GM23338 (cell line): ENCODE measurements around the gene C10orf90. TPM values are rescaled to one million over a fixed set of nuclear protein-coding genes. Genes with fewer than 3 reads are reported as not detected.

Source experiments
- ATAC-seq: fragments of 200-7000 bp; cut with Tn5 transposase; 3 replicates; pipeline ENCODE4 v1.9.1; 2020
- DNase-seq: peaks from one replicate; pipeline ENCODE4 v3.0.0-alpha.2; 2015; ENCODE audit warnings: low spot score
- H2AFZ ChIP-seq: fragments of 200-600 bp; sonication (generic); 2 replicates; pipeline ENCODE4 v1.8.0; 2016; ENCODE audit warnings: antibody characterized with exemption, mild to moderate bottlenecking, moderate library complexity
- H3F3A ChIP-seq: fragments of 200-600 bp; sonication (generic); replicated peaks from 2 replicates; pipeline ENCODE4 v1.8.0; 2017; ENCODE audit warnings: antibody characterized with exemption, mixed run types, low read depth
- H3K27ac ChIP-seq: fragments of 200-600 bp; sonication (generic); 2 replicates; pipeline ENCODE4 v1.6.1; 2016; ENCODE audit warnings: low read depth
- H3K27me3 ChIP-seq: fragments of 200-600 bp; sonication (generic); 2 replicates; pipeline ENCODE4 v1.8.0; 2016; ENCODE audit warnings: mild to moderate bottlenecking, mixed run types, moderate library complexity; ENCODE audit not compliant: insufficient read depth
- H3K36me3 ChIP-seq: fragments of 200-600 bp; sonication (generic); 2 replicates; pipeline ENCODE4 v1.8.0; 2016; ENCODE audit warnings: mild to moderate bottlenecking; ENCODE audit not compliant: insufficient read depth
- H3K4me1 ChIP-seq: fragments of 200-600 bp; sonication (generic); 2 replicates; pipeline ENCODE4 v1.8.0; 2016; ENCODE audit warnings: mild to moderate bottlenecking, moderate library complexity; ENCODE audit not compliant: insufficient read depth
- H3K4me2 ChIP-seq: fragments of 200-600 bp; sonication (generic); 2 replicates; pipeline ENCODE4 v1.7.1; 2017; ENCODE audit warnings: mixed run types
- H3K4me3 ChIP-seq: fragments of 200-600 bp; sonication (generic); 2 replicates; pipeline ENCODE4 v1.6.1; 2016; ENCODE audit warnings: mixed run types
- H3K79me2 ChIP-seq: fragments of 200-600 bp; sonication (generic); replicated peaks from 2 replicates; pipeline ENCODE4 v1.8.0; 2017; ENCODE audit warnings: mild to moderate bottlenecking; ENCODE audit not compliant: insufficient read depth
- H3K9me2 ChIP-seq: fragments of 200-600 bp; sonication (generic); 2 replicates; pipeline ENCODE4 v1.8.0; 2017; ENCODE audit not compliant: insufficient read depth
- H4K20me1 ChIP-seq: fragments of 200-600 bp; sonication (generic); replicated peaks from 2 replicates; pipeline ENCODE4 v1.8.0; 2017; ENCODE audit warnings: mild to moderate bottlenecking; ENCODE audit not compliant: insufficient read depth
- H3K27ac Mint-ChIP-seq: 2 replicates; pipeline ENCODE4 v1.8.0; 2020; ENCODE audit warnings: inconsistent platforms, mild to moderate bottlenecking, moderate library complexity, mixed read lengths
- H3K27me3 Mint-ChIP-seq: 3 replicates; pipeline ENCODE4 v1.8.0; 2022; ENCODE audit warnings: low read depth, mild to moderate bottlenecking, moderate library complexity, mixed read lengths, inconsistent platforms; ENCODE audit not compliant: insufficient read depth, poor library complexity
- H3K36me3 Mint-ChIP-seq: 3 replicates; pipeline ENCODE4 v1.8.0; 2021; ENCODE audit warnings: low read depth, mild to moderate bottlenecking, inconsistent platforms, moderate library complexity, mixed read lengths
- H3K4me1 Mint-ChIP-seq: 3 replicates; pipeline ENCODE4 v1.8.0; 2020; ENCODE audit warnings: mild to moderate bottlenecking, inconsistent platforms, mixed read lengths
- H3K4me3 Mint-ChIP-seq: 3 replicates; pipeline ENCODE4 v1.8.0; 2021; ENCODE audit warnings: moderate library complexity, mild to moderate bottlenecking, inconsistent platforms, mixed read lengths
- H3K9me3 Mint-ChIP-seq: 3 replicates; pipeline ENCODE4 v1.8.0; 2020; ENCODE audit warnings: moderate library complexity, mild to moderate bottlenecking, inconsistent platforms, mixed read lengths
- CREB1 ChIP-seq: fragments of 250-450 bp; sonication (Bioruptor Pico); IDR thresholded peaks from 2 replicates; pipeline ENCODE4 v1.5.0; 2020; ENCODE audit warnings: low read depth, mild to moderate bottlenecking, moderate library complexity
- CTCF ChIP-seq, 2 experiments: fragments of 200-600 bp in 1 of 2; sonication (generic) in 1 of 2; conservative IDR thresholded peaks; 2 replicates each; pipeline versions ENCODE4 v1.5.1 to v1.6.1; 2016 to 2017; ENCODE audit warnings: antibody characterized with exemption in 2 of 2, low read depth in 2 of 2, mild to moderate bottlenecking in 2 of 2, moderate library complexity in 1 of 2
- EZH2phosphoT487 ChIP-seq: fragments of 200-600 bp; sonication (generic); IDR thresholded peaks from one replicate; pipeline ENCODE4 v1.8.1; 2018; ENCODE audit warnings: antibody characterized with exemption; ENCODE audit not compliant: unreplicated experiment
- POLR2AphosphoS5 ChIP-seq: IDR thresholded peaks from 2 replicates; pipeline ENCODE4 v1.6.1; 2016; ENCODE audit warnings: antibody characterized with exemption, low read depth
- ZNF462 ChIP-seq: fragments of 250-450 bp; sonication (Bioruptor Pico); IDR thresholded peaks from 2 replicates; pipeline ENCODE4 v1.5.0; 2020; ENCODE audit warnings: mild to moderate bottlenecking, moderate library complexity
- polyA plus RNA-seq: library from polyadenylated mRNA; unstranded; fragments of >200 nt; fragmentation: Nextera tagmentation; extraction: Ambion mirVana; gene quantifications from 2 replicates; pipeline ENCODE4 v1.2.1, GENCODE V29; 2016
- total RNA-seq: library from RNA; depleted of rRNA; stranded (reverse); fragments of >200 nt; shearing (Covaris generic); gene quantifications from 2 replicates; pipeline ENCODE4 v1.2.3, GENCODE V29; 2014

The C10orf90 gene
- total and polyA plus RNA-seq, 2 experiments from 2014 or later: 0.76 to 0.97 TPM

DNA sequence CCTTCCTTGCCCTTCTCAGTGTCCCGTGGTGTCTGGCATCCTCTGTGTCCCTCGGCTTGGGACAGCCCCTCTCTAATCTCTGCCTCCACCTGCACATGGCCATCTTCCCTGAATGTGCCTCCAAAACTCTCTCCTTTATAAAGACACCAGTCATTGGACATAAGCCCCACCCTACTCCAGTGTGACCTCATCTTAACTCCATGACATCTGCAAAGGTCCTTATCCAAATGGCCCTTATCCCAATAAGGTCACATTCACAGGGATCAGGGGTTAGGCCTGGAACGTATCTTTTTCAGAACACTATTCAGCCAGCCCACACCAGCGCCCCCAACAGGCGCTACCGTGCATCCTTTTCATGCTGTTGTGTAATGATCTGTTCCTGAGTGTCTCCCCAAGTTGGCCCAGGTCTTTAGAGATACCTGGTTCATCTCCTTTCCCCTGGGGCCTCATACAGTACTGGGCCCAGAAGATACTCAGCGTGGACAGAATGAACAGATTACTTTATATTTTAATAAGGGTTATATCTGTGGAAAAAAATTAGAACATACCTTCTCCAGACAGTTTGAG lies 149.7 kb downstream of the C10orf90 start:
- H2AFZ ChIP-seq: no peak overlapping the region
- TF ChIP-seq CTCF (conservative IDR thresholded peaks at IDR 0.05; ENCODE audit: low read depth in 2 of 2): peak; percentile 10 to 24; a peak in 1 of 4 replicates
- no peak for TF ChIP-seq POLR2AphosphoS5
- no peak overlapping the region for H3K4me2 ChIP-seq
- H3K4me3 ChIP-seq: no peak overlapping the region
- H3K36me3 ChIP-seq: no peaks in the 10 kb centered on the region
- no peaks in the 10 kb centered on the region for H3K9me2 ChIP-seq
- no peak overlapping the region for H3K27ac ChIP-seq
- no peaks in the 10 kb centered on the region for H3K4me1 ChIP-seq
- H3K27me3 Mint-ChIP-seq: peaks cover under 1% of the 10 kb centered on the region
- DNase-seq (no peak), ATAC-seq (no peak)
- no peaks in the 10 kb centered on the region for H3K9me3 Mint-ChIP-seq
- H4K20me1 ChIP-seq: no peaks in the 10 kb centered on the region
- no peak overlapping the region for H3K27ac Mint-ChIP-seq
- no peaks in the 10 kb centered on the region for H3K27me3 ChIP-seq
- H3K79me2 ChIP-seq: no peaks in the 10 kb centered on the region
- H3K36me3 Mint-ChIP-seq: no peaks in the 10 kb centered on the region
- H3K4me1 Mint-ChIP-seq: no peaks in the 10 kb centered on the region
- no peaks in the 10 kb centered on the region for H3F3A ChIP-seq
- no peak overlapping the region for H3K4me3 Mint-ChIP-seq

DNA sequence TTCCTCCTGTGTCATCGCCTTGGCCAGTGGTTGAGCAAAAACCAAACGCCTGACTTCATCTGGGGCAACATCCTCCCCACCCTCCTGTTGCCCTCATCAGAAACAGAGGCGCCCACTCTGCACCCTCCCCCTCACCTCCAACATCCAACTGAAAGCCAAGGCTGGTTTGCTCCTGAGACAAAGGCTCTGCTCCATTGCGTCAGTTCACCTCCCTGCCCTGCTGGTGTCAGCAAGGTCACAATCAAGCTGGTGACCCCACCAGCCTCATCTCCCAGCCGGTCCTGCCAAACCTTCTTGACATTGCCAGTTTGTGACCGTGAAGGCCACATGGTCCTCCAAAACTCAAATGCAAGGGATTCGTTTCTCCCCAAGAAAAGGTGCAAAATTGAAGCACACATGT lies 150.5 kb downstream of the C10orf90 start:
- H3K27ac ChIP-seq: no peak overlapping the region
- no peaks in the 10 kb centered on the region for H4K20me1 ChIP-seq
- H3K36me3 Mint-ChIP-seq: no peaks in the 10 kb centered on the region
- no peaks in the 10 kb centered on the region for H3K27me3 Mint-ChIP-seq
- DNase-seq (peak; percentile 5), ATAC-seq (peak; percentile 36; the same call in 1 of the 3 replicates)
- peak overlapping the region; percentile 23; the same call in 1 of the 2 replicates for H2AFZ ChIP-seq
- H3K79me2 ChIP-seq: no peaks in the 10 kb centered on the region
- H3K4me2 ChIP-seq: no peak overlapping the region
- H3K27ac Mint-ChIP-seq: no peak overlapping the region; the same call in 1 of the 2 replicates
- no peaks in the 10 kb centered on the region for H3K9me2 ChIP-seq
- H3K9me3 Mint-ChIP-seq: no peaks in the 10 kb centered on the region
- H3K4me1 ChIP-seq: no peaks in the 10 kb centered on the region
- no peak for TF ChIP-seq POLR2AphosphoS5
- TF ChIP-seq CTCF (conservative IDR thresholded peaks at IDR 0.05; ENCODE audit: low read depth in 2 of 2): peak in 1 of 2 experiments; percentile 48; a peak in 2 of 4 replicates
- no peaks in the 10 kb centered on the region for H3K4me1 Mint-ChIP-seq
- H3K4me3 ChIP-seq: no peak overlapping the region
- no peak overlapping the region for H3K4me3 Mint-ChIP-seq
- H3K36me3 ChIP-seq: no peaks in the 10 kb centered on the region
- no peaks in the 10 kb centered on the region for H3K27me3 ChIP-seq
- H3F3A ChIP-seq: no peaks in the 10 kb centered on the region

DNA sequence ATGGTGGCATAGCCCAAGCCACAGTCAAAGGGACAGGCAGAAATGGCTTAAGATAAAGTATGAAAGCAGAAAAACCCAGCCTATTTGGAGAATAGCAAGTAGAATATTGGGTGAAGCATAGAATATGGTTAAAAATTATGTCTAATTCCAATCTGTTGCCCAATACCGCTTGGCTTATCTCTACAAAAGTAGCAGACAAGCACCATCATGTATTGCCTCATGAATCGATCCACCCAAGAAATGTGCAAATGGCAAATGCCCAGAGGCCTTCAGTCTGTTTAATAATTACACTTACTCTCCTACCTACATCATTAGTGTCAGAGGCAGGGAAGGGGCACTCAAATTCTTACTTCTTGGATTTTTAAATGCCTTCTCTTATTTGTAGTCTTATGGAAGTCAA lies 151.3 kb downstream of the C10orf90 start:
- Histone ChIP-seq H3K4me2 (no peak overlapping the region), H3K79me2 (no peaks in the 10 kb centered on the region), H2AFZ (no peak overlapping the region; the same call in 1 of the 2 replicates), H3K27me3 (no peaks in the 10 kb centered on the region), H3K27ac (no peak overlapping the region), H3K4me1 (no peaks in the 10 kb centered on the region), H3K9me2 (no peaks in the 10 kb centered on the region), H3K4me3 (no peak overlapping the region), H4K20me1 (no peaks in the 10 kb centered on the region), H3F3A (no peaks in the 10 kb centered on the region), H3K36me3 (no peaks in the 10 kb centered on the region)
- no peak overlapping the region for H3K27ac Mint-ChIP-seq
- H3K27me3 Mint-ChIP-seq: peaks cover 2% of the 10 kb centered on the region
- no peaks in the 10 kb centered on the region for H3K9me3 Mint-ChIP-seq
- no peaks in the 10 kb centered on the region for H3K36me3 Mint-ChIP-seq
- H3K4me1 Mint-ChIP-seq: no peaks in the 10 kb centered on the region
- DNase-seq: no peak
- ATAC-seq: no peak
- no peak overlapping the region for H3K4me3 Mint-ChIP-seq
- TF ChIP-seq CREB1 (CRISPR knock-in tag) (no peak), EZH2phosphoT487 (no peak), ZNF462 (CRISPR knock-in tag) (no peak)
